Heart left ventricle (tissue), 13 donors: ENCODE measurements around the gene ZNF195.

Experiments used
- CTCF ChIP-seq, 12 donors: fragments of 200-600 bp; sonication (generic) in 4 of 12; IDR thresholded peaks; one replicate each; pipeline versions ENCODE4 v1.5.0 to v1.8.0; 2018 to 2022; ENCODE audit warnings: antibody characterized with exemption in 12 of 12, mild to moderate bottlenecking in 5 of 12
- POLR2A ChIP-seq, 2 donors: fragments of 450-650 bp; IDR thresholded peaks; one replicate each; pipeline ENCODE4 v1.6.1; 2017; ENCODE audit warnings: antibody characterized with exemption in 2 of 2, mild to moderate bottlenecking in 2 of 2, moderate library complexity in 2 of 2
- donor health status: ischemic (EF 13 %, LVEDD 7.1; RV severe dilation, severe dysfunction).
- donor health status: DM: no; HTN: yes; CAD: no.
- donor health status: DM: no; HTN: no; CAD: no.
- donor health status: ischemic (EF 25% LVEDD 6.9; RV normal size, moderate dysfunction).
- donor health status: ischemic (EF 25% LVEDD 5.7; RV mildly dilated, moderate dysfunction).
- donor health status: ischemic (EF 35%, LVEDD 5.7; RV mildly dilated, moderate dysfunction).
- donor health status: nonischemic (EF 11% LVEDD 7.7; RV severe dilation, severe dysfunction).
- donor health status: DM: yes; HTN: yes; CAD: no.
- donor health status: PGD.
- donor health status: ischemic (EF 29% LVEDD 5.4; RV normal size, mild dysfunction).
- donor health status: nonischemic (EF 23%, LVEDD 6.1; RV moderate dilation, normal function).

GRCh38 chr11:3368199-3368598 is 10.7 kb downstream of the ZNF195 start:
- no peak for TF ChIP-seq CTCF (IDR thresholded peaks at IDR 0.05)
- no peak for TF ChIP-seq POLR2A (IDR thresholded peaks at IDR 0.05)
